Tibial nerve (tissue), 4 donors: ENCODE data around the gene SYP. TPM values are rescaled to one million over a fixed set of nuclear protein-coding genes. Genes with fewer than 3 reads are reported as not detected.
A peak's percentile ranks its signal among the peaks of the same experiment; 100 is the strongest.

Source experiments
- DNase-seq, 2 donors: peaks; one replicate each; pipeline ENCODE4 v3.0.0-alpha.2; 2019; ENCODE audit warnings: low spot score in 2 of 2
- H3K27ac ChIP-seq, 4 donors: fragments of 200-600 bp; sonication (generic) in 3 of 4; one replicate each; pipeline ENCODE4 v1.5.1; 2017 to 2019; ENCODE audit warnings: mild to moderate bottlenecking in 1 of 4
- H3K27me3 ChIP-seq, 2 donors: fragments of 200-600 bp; sonication (generic) in 1 of 2; one replicate each; pipeline versions ENCODE4 v1.5.1 to v1.6.0; 2017 to 2019
- H3K36me3 ChIP-seq, 3 donors: fragments of 200-600 bp; sonication (generic); one replicate each; pipeline ENCODE4 v1.5.1; 2018 to 2019
- H3K4me1 ChIP-seq, 4 donors: fragments of 200-600 bp; sonication (generic) in 3 of 4; one replicate each; pipeline ENCODE4 v1.5.1; 2017 to 2019
- H3K4me3 ChIP-seq, 4 donors: fragments of 200-600 bp; sonication (generic) in 3 of 4; one replicate each; pipeline ENCODE4 v1.5.1; 2017 to 2019; ENCODE audit warnings: mild to moderate bottlenecking in 1 of 4, moderate library complexity in 1 of 4
- H3K9me3 ChIP-seq, 4 donors: fragments of 200-600 bp; sonication (generic) in 3 of 4; one replicate each; pipeline ENCODE4 v1.5.1; 2017 to 2019
- EP300 ChIP-seq, 2 donors: sonication (generic); formaldehyde crosslinking; IDR thresholded peaks; one replicate each; pipeline ENCODE4 v1.6.1; 2017; ENCODE audit warnings: antibody characterized with exemption in 2 of 2, mild to moderate bottlenecking in 1 of 2
- POLR2A ChIP-seq, 2 donors: fragments of 450-650 bp; IDR thresholded peaks; one replicate each; pipeline ENCODE4 v1.6.1; 2017; ENCODE audit warnings: antibody characterized with exemption in 2 of 2, mild to moderate bottlenecking in 2 of 2, moderate library complexity in 2 of 2
- WGBS, 2 donors: methylation state at CpG; one replicate each; pipeline ENCODE4 v1.1.5; 2018; 5-methylcytosine and 5-hydroxymethylcytosine counted together
- total RNA-seq, 4 donors: library from RNA; depleted of rRNA; stranded (reverse); fragments of >200 nt; gene quantifications; one replicate each; pipeline ENCODE4 v1.1.0, GENCODE V29; 2016
- TF ChIP-seq, protein P1 (sequence below), 5 experiments: fragments of 200-600 bp in 3 of 5; fragments of 450-650 bp in 2 of 5; sonication (generic) in 3 of 5; IDR thresholded peaks; one replicate each; pipeline ENCODE4 v1.5.1; 2016 to 2019; ENCODE audit warnings: antibody characterized with exemption in 5 of 5, mild to moderate bottlenecking in 3 of 5, moderate library complexity in 2 of 5

SYP gene
- total RNA-seq, 4 donors from 2014 or later = 3.1 to 9.9 (median 7.7) TPM

DNA sequence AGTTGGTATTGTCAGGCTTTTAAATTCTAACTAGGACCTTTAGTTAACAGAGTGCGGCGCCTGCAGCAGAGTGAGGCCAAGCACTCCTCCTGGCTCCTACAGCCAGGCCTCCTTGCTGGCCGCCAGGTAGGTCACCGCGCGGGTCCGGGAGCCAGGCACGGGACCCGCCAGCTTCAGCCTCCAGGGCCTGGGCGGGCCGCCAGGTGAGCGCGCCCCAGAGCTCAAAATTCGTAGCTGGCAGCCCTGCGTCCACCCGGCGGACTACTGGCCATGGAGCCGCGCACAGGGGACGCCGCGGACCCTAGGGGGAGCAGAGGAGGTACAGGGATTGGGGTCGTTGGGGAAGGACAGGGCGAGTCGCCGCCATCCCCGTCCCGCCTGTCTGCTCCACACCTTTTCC, 37.4 kb downstream of the SYP start, which contains the start of gene MAGIX:
Gene MAGIX (plus strand): TSS at position 139 of the 400 bp plus-strand sequence. CDS start 132 bp downstream, at position 271.
- H3K27ac ChIP-seq = peak within 1 kb of the TSS; percentile 72 to 92 (median 89)
- DNase-seq = no peak
- no peaks in the 10 kb centered on the region for H3K9me3 ChIP-seq
- no peak for TF ChIP-seq EP300 (IDR thresholded peaks at IDR 0.05)
- no peaks in the 10 kb centered on the region for H3K27me3 ChIP-seq
- H3K36me3 ChIP-seq = no peaks in the 10 kb centered on the region
- 47 to 67% methylated on average over 19 to 26 of the region's 28 CpGs for WGBS, 2 donors
- H3K4me3 ChIP-seq = peak within 1 kb of the TSS; percentile 22 to 53 (median 38)
- H3K4me1 ChIP-seq = peaks cover 0 to 15% (median 0%) of the 10 kb centered on the region in 4 donors

DNA sequence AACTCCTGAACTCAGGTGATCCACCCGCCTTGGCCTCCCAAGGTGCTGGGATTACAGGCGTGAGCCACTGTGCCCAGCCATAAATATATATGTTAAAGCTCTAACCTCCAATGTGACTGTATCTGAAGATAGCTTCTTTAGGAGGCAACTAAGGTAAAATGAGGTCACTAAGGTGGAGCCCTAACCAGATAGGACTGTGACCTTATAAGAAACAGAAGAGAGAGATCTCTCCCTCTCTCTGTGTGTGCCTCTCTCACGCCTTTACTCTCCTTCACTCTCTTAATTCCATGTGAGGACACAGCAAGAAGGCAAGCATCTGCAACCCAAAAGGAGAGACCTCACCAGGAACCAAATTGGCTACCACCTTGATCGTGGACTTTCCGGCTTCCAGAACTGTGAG, 38.4 kb downstream of the SYP start:
- no peak overlapping the region for H3K27ac ChIP-seq
- 92 to 97% methylated on average over 5 of the region's 5 CpGs for WGBS, 2 donors
- TF ChIP-seq, protein P1, sequence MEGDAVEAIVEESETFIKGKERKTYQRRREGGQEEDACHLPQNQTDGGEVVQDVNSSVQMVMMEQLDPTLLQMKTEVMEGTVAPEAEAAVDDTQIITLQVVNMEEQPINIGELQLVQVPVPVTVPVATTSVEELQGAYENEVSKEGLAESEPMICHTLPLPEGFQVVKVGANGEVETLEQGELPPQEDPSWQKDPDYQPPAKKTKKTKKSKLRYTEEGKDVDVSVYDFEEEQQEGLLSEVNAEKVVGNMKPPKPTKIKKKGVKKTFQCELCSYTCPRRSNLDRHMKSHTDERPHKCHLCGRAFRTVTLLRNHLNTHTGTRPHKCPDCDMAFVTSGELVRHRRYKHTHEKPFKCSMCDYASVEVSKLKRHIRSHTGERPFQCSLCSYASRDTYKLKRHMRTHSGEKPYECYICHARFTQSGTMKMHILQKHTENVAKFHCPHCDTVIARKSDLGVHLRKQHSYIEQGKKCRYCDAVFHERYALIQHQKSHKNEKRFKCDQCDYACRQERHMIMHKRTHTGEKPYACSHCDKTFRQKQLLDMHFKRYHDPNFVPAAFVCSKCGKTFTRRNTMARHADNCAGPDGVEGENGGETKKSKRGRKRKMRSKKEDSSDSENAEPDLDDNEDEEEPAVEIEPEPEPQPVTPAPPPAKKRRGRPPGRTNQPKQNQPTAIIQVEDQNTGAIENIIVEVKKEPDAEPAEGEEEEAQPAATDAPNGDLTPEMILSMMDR (IDR thresholded peaks at IDR 0.05) = no peak
- TF ChIP-seq POLR2A (IDR thresholded peaks at IDR 0.05) (no peak), EP300 (IDR thresholded peaks at IDR 0.05) (no peak)
- no peak for DNase-seq
- no peaks in the 10 kb centered on the region for H3K9me3 ChIP-seq
- no peaks in the 10 kb centered on the region for H3K27me3 ChIP-seq
- H3K4me1 ChIP-seq = peaks cover 0 to 10% (median 0%) of the 10 kb centered on the region in 4 donors
- H3K36me3 ChIP-seq = no peaks in the 10 kb centered on the region
- no peak overlapping the region for H3K4me3 ChIP-seq

DNA sequence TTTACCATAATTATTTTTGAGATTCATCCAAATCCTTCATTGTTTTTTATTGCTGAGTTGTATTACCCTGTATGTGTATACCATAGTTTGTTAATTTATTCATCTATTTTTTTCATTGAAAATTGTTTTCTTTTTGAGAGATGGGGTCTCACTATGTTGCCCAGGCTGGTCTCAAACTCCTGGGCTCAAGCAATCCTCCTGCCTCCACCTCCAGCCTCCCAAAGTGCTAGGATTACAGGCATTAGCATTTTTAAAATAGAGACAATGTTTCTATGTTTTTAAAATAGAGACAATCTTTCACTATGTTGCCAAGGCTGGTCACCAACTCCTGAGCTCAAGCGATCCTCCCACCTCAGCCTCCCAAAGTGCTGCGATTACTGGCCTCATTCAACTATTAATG, 39.1 kb downstream of the SYP start:
- Histone ChIP-seq H3K27ac (no peak overlapping the region), H3K27me3 (no peaks in the 10 kb centered on the region), H3K36me3 (no peaks in the 10 kb centered on the region), H3K4me1 (peaks cover 0 to 8% (median 0%) of the 10 kb centered on the region in 4 donors), H3K9me3 (no peaks in the 10 kb centered on the region), H3K4me3 (no peak overlapping the region)
- WGBS, 2 donors = 90 to 93% methylated on average over 2 of the region's 2 CpGs
- no peak for DNase-seq
- TF ChIP-seq, protein P1 (IDR thresholded peaks at IDR 0.05) = no peak
- TF ChIP-seq POLR2A (IDR thresholded peaks at IDR 0.05) (no peak), EP300 (IDR thresholded peaks at IDR 0.05) (no peak)

DNA sequence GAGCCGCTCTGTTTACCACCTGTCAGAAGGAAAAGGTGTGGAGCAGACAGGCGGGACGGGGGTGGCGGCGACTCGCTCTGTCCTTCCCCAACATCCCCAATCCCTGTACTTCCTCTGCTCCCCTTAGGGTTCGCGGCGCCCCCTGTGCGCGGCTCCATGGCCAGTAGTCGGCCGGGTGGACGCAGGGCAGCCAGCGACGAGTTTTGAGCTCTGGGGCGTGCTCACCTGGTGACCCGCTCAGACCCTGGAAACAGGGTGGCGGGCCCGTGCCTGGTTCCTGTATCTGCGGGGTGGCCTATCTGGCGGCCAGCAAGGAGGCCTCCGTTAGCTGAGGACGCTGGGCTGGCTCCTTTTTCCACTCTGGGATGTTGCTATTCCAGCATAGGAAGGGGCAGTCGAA, 42.8 kb downstream of the SYP start:
- WGBS, 2 donors = 63 to 78% methylated on average over 18 to 25 of the region's 25 CpGs
- Histone ChIP-seq H3K4me1 (no peaks in the 10 kb centered on the region), H3K36me3 (no peaks in the 10 kb centered on the region), H3K27ac (no peak overlapping the region), H3K9me3 (no peaks in the 10 kb centered on the region), H3K4me3 (no peak overlapping the region), H3K27me3 (no peaks in the 10 kb centered on the region)
- no peak for DNase-seq
- TF ChIP-seq POLR2A (IDR thresholded peaks at IDR 0.05) (no peak), EP300 (IDR thresholded peaks at IDR 0.05) (no peak)
- TF ChIP-seq, protein P1 (IDR thresholded peaks at IDR 0.05) = no peak

DNA sequence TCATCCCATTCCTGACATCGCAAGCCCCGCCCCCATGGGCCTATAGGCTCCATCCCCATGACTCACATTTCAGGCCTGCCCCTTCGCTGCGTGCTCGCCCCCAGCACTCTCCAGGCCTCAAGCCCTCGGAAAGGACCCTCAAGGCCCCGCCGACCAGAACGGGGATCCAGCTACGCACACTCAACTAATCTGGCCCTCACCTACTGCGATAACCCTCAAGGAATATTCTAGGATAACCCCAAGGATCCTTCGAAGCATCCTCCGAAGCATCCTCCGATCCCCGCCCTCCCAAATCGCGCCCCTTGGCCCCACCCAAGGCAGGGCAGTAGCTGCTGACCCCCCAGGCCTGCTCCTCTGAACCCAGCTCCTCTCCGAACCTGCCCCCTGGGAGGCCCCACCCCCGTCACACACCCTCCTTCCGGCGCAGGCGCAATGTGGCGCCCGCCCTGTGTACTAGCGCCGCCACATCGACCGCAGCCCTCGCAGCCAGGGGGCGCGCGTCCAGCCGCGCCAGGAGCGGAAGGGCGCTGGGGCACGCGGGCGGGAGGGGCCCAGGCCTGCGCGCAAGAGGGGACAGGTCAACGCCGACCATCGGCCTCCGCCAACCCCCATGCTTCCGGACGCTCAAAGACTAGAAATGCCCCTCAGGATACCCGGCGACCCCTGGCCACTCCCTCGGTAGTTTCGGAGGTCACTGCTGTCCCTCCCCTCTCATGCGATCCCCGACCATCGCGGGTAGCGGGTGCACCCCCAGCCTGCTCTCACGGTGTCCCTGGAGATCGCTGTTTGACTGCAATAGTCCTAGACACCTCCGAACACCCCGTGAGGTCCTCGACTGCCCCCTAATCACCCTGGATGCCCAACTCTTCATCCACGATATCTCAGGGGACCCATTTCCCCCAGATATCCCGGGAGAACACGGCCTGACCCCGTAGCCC, 43.8 kb downstream of the SYP start:
- peak; percentile 79 for DNase-seq
- no peaks in the 10 kb centered on the region for H3K36me3 ChIP-seq
- H3K27ac ChIP-seq = peak overlapping the region; percentile 91 to 97 (median 95)
- WGBS, 2 donors = 0 to 33% methylated on average over 22 to 63 of the region's 65 CpGs
- no peaks in the 10 kb centered on the region for H3K4me1 ChIP-seq
- H3K27me3 ChIP-seq = no peaks in the 10 kb centered on the region
- H3K4me3 ChIP-seq = peak overlapping the region; percentile 26 to 58 (median 44)
- H3K9me3 ChIP-seq = no peaks in the 10 kb centered on the region
- TF ChIP-seq EP300 (IDR thresholded peaks at IDR 0.05) (peak in 1 of 2 donors; percentile 77), POLR2A (IDR thresholded peaks at IDR 0.05) (peak in 1 of 2 donors; percentile 67)
- TF ChIP-seq, protein P1 (IDR thresholded peaks at IDR 0.05) = peak; percentile 70 to 91 (median 89)
